Lung microvascular endothelial cell (primary cell): ENCODE results near the gene TMEM101. TPM values are rescaled to one million over a fixed set of nuclear protein-coding genes. Genes with fewer than 3 reads are reported as not detected.
A peak's percentile ranks its signal among the peaks of the same experiment; 100 is the strongest.
"Not testable (repeated sequence)": the region's sequence is repeated elsewhere in the genome, so short reads cannot be mapped to it uniquely, and the experiment has no call there.

ENCODE experiments used
- DNase-seq, 2 donors: peaks; one replicate each; pipeline versions ENCODE4 v3.0.0 to v3.0.0-alpha.2; 2010; ENCODE audit warnings: low read depth in 2 of 2
- total RNA-seq: library from RNA; depleted of rRNA; stranded (reverse); fragments of >200 nt; gene quantifications from 2 replicates; pipeline ENCODE4 v1.2.1, GENCODE V29; 2014

Gene TMEM101
- 65.2 and 77.2 TPM in 2 replicates for total RNA-seq

GRCh38 chr17:44014437-44015172 lies at the start of gene TMEM101:
TSS of gene TMEM101 (minus strand) at chr17:44014963. CDS start at chr17:44014952, 11 bp downstream.
- peak; percentile 93 to 94 for DNase-seq

GRCh38 chr17:44063704-44064639 lies 49.2 kb upstream of the TMEM101 start:
- DNase-seq, result no peak

GRCh38 chr17:44062871-44063270 lies 48.1 kb upstream of the TMEM101 start:
- no peak for DNase-seq

GRCh38 chr17:44061446-44061845 lies 46.7 kb upstream of the TMEM101 start:
- DNase-seq, result no peak

GRCh38 chr17:44059101-44059892 lies 44.5 kb upstream of the TMEM101 start:
- no peak for DNase-seq

- no peak for DNase-seq
Measured at GRCh38 chr17:44053125-44053872, 38.5 kb upstream of the TMEM101 start.

- DNase-seq, result no peak
Measured at GRCh38 chr17:44049294-44050060, 34.7 kb upstream of the TMEM101 start.

- not testable (repeated sequence) for DNase-seq
Measured at GRCh38 chr17:44046893-44047292, 32.1 kb upstream of the TMEM101 start.

GRCh38 chr17:44045486-44045885 lies 30.7 kb upstream of the TMEM101 start:
- no peak for DNase-seq

GRCh38 chr17:44044071-44044470 lies 29.3 kb upstream of the TMEM101 start:
- peak; percentile 10 to 18 for DNase-seq

GRCh38 chr17:44043272-44043696 lies 28.5 kb upstream of the TMEM101 start:
- peak in 1 of 2 donors; percentile 33 for DNase-seq

GRCh38 chr17:44039829-44040635 lies 25.3 kb upstream of the TMEM101 start:
- peak in 1 of 2 donors; percentile 32 for DNase-seq

GRCh38 chr17:44038604-44039011 lies 23.8 kb upstream of the TMEM101 start:
- no peak for DNase-seq

- DNase-seq, result no peak
Measured at GRCh38 chr17:44037471-44037870, 22.7 kb upstream of the TMEM101 start.

GRCh38 chr17:44034688-44035087 lies 19.9 kb upstream of the TMEM101 start:
- not testable (repeated sequence) for DNase-seq

- DNase-seq, result peak; percentile 26 to 41
Measured at GRCh38 chr17:44033861-44034408, 19.2 kb upstream of the TMEM101 start.

GRCh38 chr17:44030482-44030881 lies 15.7 kb upstream of the TMEM101 start:
- DNase-seq, result no peak

- no peak for DNase-seq
Measured at GRCh38 chr17:44029736-44030135, 15.0 kb upstream of the TMEM101 start.

- no peak for DNase-seq
Measured at GRCh38 chr17:44024853-44025252, 10.1 kb upstream of the TMEM101 start.
